ENCODE data around the gene HOMER2. TPM values are rescaled to one million over a fixed set of nuclear protein-coding genes. Genes with fewer than 3 reads are reported as not detected.

The HOMER2 gene
- total and polyA plus RNA-seq, 2 of the 13 experiments (the other 11 are each of a cell fraction or from before 2014, with no cell fraction given) = 12.9 to 14.1 TPM

DNA sequence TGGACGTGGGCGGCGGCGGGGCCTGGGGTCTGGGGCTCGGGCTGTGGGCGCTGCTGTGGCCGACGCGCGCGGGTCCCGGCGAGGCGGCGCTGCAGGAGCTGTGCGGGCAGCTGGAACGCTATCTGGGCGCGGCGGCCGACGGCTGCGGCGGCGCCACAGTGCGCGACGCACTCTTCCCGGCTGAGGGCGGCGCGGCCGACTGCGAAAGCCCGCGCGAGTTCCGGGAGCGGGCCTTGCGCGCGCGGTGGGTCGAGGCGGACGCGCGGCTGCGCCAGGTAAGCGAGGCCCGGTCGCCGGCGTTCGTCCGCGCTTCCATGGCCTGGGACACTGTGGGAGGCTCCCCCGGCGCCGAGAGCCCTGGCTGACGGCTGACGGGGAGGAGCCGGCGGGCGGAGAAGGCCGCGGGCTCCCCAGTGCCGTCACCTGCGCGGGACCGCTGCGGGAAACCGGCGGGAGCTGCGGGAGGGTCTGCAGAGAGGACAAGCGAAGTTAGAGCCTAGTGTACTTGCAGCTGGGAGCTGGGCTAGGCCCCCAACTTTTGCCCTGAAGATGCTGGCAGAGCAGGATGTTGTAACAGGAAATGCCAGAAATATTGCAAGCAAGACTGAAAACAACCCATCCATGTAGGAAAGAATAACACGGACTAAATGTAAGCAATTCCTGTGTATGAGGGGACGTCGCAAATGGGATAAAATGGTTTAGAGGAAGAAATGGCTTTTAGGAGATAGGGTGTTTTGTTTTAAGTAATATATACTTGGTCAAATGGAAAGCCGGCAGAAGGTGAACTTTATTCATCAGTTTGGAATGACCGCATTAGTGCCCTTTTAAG, 142.2 kb downstream of the HOMER2 start (continued):
- TF ChIP-seq, protein P1, sequence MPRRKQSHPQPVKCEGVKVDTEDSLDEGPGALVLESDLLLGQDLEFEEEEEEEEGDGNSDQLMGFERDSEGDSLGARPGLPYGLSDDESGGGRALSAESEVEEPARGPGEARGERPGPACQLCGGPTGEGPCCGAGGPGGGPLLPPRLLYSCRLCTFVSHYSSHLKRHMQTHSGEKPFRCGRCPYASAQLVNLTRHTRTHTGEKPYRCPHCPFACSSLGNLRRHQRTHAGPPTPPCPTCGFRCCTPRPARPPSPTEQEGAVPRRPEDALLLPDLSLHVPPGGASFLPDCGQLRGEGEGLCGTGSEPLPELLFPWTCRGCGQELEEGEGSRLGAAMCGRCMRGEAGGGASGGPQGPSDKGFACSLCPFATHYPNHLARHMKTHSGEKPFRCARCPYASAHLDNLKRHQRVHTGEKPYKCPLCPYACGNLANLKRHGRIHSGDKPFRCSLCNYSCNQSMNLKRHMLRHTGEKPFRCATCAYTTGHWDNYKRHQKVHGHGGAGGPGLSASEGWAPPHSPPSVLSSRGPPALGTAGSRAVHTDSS (CRISPR knock-in tag; conservative IDR thresholded peaks at IDR 0.05) = no peak
- TF ChIP-seq KAT8 (CRISPR knock-in tag; IDR thresholded peaks at IDR 0.05) = no peak
- no peak for TF ChIP-seq ZNF891 (CRISPR knock-in tag; IDR thresholded peaks at IDR 0.05)
- no peak for TF ChIP-seq PITX1 (CRISPR knock-in tag; IDR thresholded peaks at IDR 0.05)
- TF ChIP-seq, protein P2, sequence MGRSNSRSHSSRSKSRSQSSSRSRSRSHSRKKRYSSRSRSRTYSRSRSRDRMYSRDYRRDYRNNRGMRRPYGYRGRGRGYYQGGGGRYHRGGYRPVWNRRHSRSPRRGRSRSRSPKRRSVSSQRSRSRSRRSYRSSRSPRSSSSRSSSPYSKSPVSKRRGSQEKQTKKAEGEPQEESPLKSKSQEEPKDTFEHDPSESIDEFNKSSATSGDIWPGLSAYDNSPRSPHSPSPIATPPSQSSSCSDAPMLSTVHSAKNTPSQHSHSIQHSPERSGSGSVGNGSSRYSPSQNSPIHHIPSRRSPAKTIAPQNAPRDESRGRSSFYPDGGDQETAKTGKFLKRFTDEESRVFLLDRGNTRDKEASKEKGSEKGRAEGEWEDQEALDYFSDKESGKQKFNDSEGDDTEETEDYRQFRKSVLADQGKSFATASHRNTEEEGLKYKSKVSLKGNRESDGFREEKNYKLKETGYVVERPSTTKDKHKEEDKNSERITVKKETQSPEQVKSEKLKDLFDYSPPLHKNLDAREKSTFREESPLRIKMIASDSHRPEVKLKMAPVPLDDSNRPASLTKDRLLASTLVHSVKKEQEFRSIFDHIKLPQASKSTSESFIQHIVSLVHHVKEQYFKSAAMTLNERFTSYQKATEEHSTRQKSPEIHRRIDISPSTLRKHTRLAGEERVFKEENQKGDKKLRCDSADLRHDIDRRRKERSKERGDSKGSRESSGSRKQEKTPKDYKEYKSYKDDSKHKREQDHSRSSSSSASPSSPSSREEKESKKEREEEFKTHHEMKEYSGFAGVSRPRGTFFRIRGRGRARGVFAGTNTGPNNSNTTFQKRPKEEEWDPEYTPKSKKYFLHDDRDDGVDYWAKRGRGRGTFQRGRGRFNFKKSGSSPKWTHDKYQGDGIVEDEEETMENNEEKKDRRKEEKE (IDR thresholded peaks at IDR 0.05) = no peak
- TF ChIP-seq TCF12 (IDR thresholded peaks at IDR 0.05) = no peak
- no peak for TF ChIP-seq TCF12 (CRISPR knock-in tag; IDR thresholded peaks at IDR 0.05)
- no peak for TF ChIP-seq ZC3H4 (CRISPR knock-in tag; IDR thresholded peaks at IDR 0.05; ENCODE audit: borderline replicate concordance)
- TF ChIP-seq ZNF557 (CRISPR knock-in tag; IDR thresholded peaks at IDR 0.05) = no peak
- TF ChIP-seq SP2 (CRISPR knock-in tag; IDR thresholded peaks at IDR 0.05) = no peak
- no peak for TF ChIP-seq ZNF704 (CRISPR knock-in tag; IDR thresholded peaks at IDR 0.05; ENCODE audit: borderline replicate concordance)
- no peak for TF ChIP-seq HES4 (CRISPR knock-in tag; IDR thresholded peaks at IDR 0.05; ENCODE audit: borderline replicate concordance)
- 0 out of 2 replicates have a peak, but pooled peaks have one; percentile 43 for TF ChIP-seq ZNF329 (CRISPR knock-in tag; IDR thresholded peaks at IDR 0.05; ENCODE audit: low read depth)
- TF ChIP-seq PHF5A (CRISPR knock-in tag; IDR thresholded peaks at IDR 0.05; ENCODE audit: low read depth, unreplicated experiment) = no peak
- TF ChIP-seq REXO4 (CRISPR knock-in tag; IDR thresholded peaks at IDR 0.05; ENCODE audit: borderline replicate concordance) = no peak
- no peak for TF ChIP-seq ZNF260 (CRISPR knock-in tag; IDR thresholded peaks at IDR 0.05; ENCODE audit: borderline replicate concordance, low read depth)
- no peak; the same call in 1 of the 2 replicates for TF ChIP-seq SIN3A (IDR thresholded peaks at IDR 0.05; ENCODE audit: borderline replicate concordance, low read depth, low read length)
- TF ChIP-seq, protein P3, sequence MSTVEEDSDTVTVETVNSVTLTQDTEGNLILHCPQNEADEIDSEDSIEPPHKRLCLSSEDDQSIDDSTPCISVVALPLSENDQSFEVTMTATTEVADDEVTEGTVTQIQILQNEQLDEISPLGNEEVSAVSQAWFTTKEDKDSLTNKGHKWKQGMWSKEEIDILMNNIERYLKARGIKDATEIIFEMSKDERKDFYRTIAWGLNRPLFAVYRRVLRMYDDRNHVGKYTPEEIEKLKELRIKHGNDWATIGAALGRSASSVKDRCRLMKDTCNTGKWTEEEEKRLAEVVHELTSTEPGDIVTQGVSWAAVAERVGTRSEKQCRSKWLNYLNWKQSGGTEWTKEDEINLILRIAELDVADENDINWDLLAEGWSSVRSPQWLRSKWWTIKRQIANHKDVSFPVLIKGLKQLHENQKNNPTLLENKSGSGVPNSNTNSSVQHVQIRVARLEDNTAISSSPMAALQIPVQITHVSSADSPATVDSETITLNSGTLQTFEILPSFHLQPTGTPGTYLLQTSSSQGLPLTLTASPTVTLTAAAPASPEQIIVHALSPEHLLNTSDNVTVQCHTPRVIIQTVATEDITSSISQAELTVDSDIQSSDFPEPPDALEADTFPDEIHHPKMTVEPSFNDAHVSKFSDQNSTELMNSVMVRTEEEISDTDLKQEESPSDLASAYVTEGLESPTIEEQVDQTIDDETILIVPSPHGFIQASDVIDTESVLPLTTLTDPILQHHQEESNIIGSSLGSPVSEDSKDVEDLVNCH (CRISPR knock-in tag; IDR thresholded peaks at IDR 0.05) = no peak
- TF ChIP-seq ZBTB37 (CRISPR knock-in tag; IDR thresholded peaks at IDR 0.05) = no peak
